Lung (tissue), 12 donors: ENCODE data around the gene HK2. TPM values are rescaled to one million over a fixed set of nuclear protein-coding genes. Genes with fewer than 3 reads are reported as not detected.

Experiments
- ATAC-seq: fragments of 200-7000 bp; cut with Tn5 transposase; one replicate; pipeline ENCODE4 v1.9.1; 2020; ENCODE audit warnings: moderate number of reproducible peaks; ENCODE audit not compliant: insufficient read depth, low FRiP score
- DNase-seq, 3 donors: peaks; one replicate each; pipeline ENCODE4 v3.0.0-alpha.2; 2013 to 2017
- H3K27ac ChIP-seq, 2 donors: one replicate each; pipeline ENCODE4 v1.5.1; 2013; ENCODE audit warnings: mild to moderate bottlenecking in 2 of 2, moderate library complexity in 2 of 2, control low read depth in 1 of 2, inconsistent platforms in 1 of 2, low read depth in 1 of 2, low read length in 1 of 2
- H3K27me3 ChIP-seq, 3 donors: one replicate each; pipeline ENCODE4 v1.5.1; 2013; ENCODE audit warnings: low read length in 2 of 3; ENCODE audit not compliant: control insufficient read depth in 3 of 3, insufficient read depth in 3 of 3
- H3K36me3 ChIP-seq, 4 donors: one replicate each; pipeline ENCODE4 v1.5.1; 2013; ENCODE audit warnings: low read length in 4 of 4, mild to moderate bottlenecking in 1 of 4, moderate library complexity in 1 of 4; ENCODE audit not compliant: control insufficient read depth in 4 of 4, insufficient read depth in 4 of 4
- H3K4me1 ChIP-seq, 5 donors: one replicate each; pipeline ENCODE4 v1.5.1; 2013; ENCODE audit warnings: low read length in 5 of 5, mild to moderate bottlenecking in 2 of 5, moderate library complexity in 1 of 5; ENCODE audit not compliant: control insufficient read depth in 5 of 5, insufficient read depth in 5 of 5
- H3K4me3 ChIP-seq: one replicate; pipeline ENCODE4 v1.5.1; 2013; ENCODE audit warnings: mild to moderate bottlenecking, control low read depth, moderate library complexity
- H3K9ac ChIP-seq, 2 donors: one replicate each; pipeline ENCODE4 v1.5.1; 2013; ENCODE audit warnings: low read length in 2 of 2, control low read depth in 1 of 2; ENCODE audit not compliant: insufficient read depth in 1 of 2
- H3K9me3 ChIP-seq, 4 donors: one replicate each; pipeline ENCODE4 v1.5.1; 2013; ENCODE audit warnings: low read length in 3 of 4, mild to moderate bottlenecking in 1 of 4, moderate library complexity in 1 of 4; ENCODE audit not compliant: control insufficient read depth in 4 of 4, insufficient read depth in 3 of 4
- WGBS, 2 donors: extraction: QIAGEN DNeasy Blood & Tissue Kit; methylation state at CpG; one replicate each; pipeline ENCODE4 v1.1.7; 2013; 5-methylcytosine and 5-hydroxymethylcytosine counted together
- polyA plus RNA-seq, 2 donors: library from polyadenylated mRNA; stranded (reverse); fragments of 200-250 nt; gene quantifications; one replicate each; pipeline ENCODE4 v1.2.1, GENCODE V29; 2013
- total RNA-seq, 2 donors: library from RNA; depleted of rRNA in 1 of 2; stranded (reverse); fragments of >200 nt in 1 of 2; gene quantifications; one replicate each; pipeline ENCODE4 v1.2.1, GENCODE V29; 2014 to 2021
- TF ChIP-seq, protein P1 (sequence below): IDR thresholded peaks from 2 replicates; pipeline ENCODE4 v1.5.1; 2012; ENCODE audit warnings: mild to moderate bottlenecking; ENCODE audit errors: control extremely low read depth, extremely low read depth
- donor health status: control.
- donor health status: control.
- donor health status: Bipolar disorder and iron deficiency.
- donor health status: healthy.
- donor health status: DM: yes; HTN: yes; CAD: no.

HK2 gene
- total and polyA plus RNA-seq, 4 donors: 13.6 to 43.1 (median 20.8) TPM

DNA sequence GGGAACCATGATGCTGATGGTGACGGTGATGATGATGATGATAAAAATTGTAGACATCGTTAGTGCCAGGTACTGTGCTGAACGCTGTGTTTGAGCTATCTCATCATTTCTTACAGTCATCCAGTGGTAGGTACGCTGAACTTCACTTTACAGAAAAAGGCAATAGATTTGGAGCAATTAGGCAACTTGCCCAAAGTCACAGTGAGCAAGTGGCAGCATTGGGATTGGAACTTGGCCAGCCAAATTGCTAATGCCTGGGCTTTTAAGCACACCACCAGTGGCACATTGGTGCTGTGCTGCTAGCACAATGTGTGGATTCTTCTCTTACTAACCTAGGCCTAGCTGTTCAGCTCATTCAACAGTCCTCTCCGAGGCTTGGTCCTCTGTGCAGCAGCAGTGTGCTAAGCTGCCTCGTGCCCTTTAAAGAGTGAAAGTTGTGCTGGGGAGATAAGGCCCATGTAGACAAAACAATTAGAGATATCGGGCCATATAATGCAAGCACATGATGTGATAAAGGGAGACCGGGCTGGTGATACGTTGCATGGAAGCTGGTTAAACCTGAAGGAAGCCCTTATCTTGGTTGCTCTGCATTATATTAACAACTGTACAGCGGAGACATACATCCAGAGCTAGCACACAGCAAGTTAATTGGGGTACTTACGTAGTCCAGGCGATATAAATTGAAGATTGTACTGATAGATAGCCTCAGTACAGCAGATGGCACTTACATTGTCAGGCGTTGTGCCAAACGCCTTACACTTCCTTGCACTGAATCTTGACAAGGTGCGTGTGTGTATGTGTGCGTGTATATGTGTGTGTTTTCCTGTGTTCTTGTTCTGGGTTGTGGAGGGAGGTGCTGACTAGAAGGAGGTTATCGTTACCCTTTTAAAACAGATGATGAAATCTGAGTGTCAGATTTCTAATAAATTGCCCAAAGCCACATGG lies 28.4 kb downstream of the HK2 start:
- Histone ChIP-seq H3K4me1 (peaks cover 2 to 27% (median 5%) of the 10 kb centered on the region in 5 donors), H3K4me3 (no peak overlapping the region), H3K27me3 (peaks cover 0 to 50% (median 0%) of the 10 kb centered on the region in 3 donors), H3K9me3 (no peaks in the 10 kb centered on the region), H3K27ac (peak overlapping the region in 1 of 2 donors; percentile 42), H3K9ac (no peak overlapping the region), H3K36me3 (no peaks in the 10 kb centered on the region)
- WGBS, 2 donors: 83 to 85% methylated on average over 17 of the region's 17 CpGs
- ATAC-seq: no peak
- no peak for DNase-seq
- TF ChIP-seq, protein P1, sequence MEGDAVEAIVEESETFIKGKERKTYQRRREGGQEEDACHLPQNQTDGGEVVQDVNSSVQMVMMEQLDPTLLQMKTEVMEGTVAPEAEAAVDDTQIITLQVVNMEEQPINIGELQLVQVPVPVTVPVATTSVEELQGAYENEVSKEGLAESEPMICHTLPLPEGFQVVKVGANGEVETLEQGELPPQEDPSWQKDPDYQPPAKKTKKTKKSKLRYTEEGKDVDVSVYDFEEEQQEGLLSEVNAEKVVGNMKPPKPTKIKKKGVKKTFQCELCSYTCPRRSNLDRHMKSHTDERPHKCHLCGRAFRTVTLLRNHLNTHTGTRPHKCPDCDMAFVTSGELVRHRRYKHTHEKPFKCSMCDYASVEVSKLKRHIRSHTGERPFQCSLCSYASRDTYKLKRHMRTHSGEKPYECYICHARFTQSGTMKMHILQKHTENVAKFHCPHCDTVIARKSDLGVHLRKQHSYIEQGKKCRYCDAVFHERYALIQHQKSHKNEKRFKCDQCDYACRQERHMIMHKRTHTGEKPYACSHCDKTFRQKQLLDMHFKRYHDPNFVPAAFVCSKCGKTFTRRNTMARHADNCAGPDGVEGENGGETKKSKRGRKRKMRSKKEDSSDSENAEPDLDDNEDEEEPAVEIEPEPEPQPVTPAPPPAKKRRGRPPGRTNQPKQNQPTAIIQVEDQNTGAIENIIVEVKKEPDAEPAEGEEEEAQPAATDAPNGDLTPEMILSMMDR: no peak

DNA sequence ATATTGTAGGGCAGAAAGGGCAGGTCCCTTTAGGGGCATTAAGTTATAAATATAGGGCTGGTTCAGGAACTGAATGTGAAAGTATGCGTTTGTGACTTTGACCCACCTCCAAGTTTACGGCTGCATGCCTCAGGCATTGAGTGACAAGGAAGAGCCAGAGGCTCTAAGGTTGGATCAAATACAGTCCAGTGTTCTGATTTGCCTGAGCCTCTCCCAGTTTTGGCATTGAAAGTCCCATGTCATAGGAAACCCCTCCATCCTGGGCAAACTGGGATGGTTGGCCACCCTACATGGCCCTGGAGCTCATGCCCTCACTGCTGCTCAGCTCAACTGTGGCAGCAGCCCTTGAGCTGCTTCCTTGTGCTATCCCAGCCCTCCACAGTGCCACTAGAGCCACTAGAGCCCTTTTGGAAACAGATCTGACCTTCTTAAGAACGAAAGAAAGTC lies 29.9 kb downstream of the HK2 start:
- Histone ChIP-seq H3K27me3 (peaks cover 0 to 51% (median 0%) of the 10 kb centered on the region in 3 donors), H3K4me3 (no peak overlapping the region), H3K36me3 (no peaks in the 10 kb centered on the region), H3K4me1 (peaks cover 6 to 27% (median 9%) of the 10 kb centered on the region in 5 donors), H3K9me3 (no peaks in the 10 kb centered on the region), H3K9ac (no peak overlapping the region), H3K27ac (peak overlapping the region; percentile 45 to 52)
- DNase-seq: no peak
- no peak for ATAC-seq
- TF ChIP-seq, protein P1: no peak
- WGBS, 2 donors: 54 to 77% methylated on average over 3 of the region's 3 CpGs

DNA sequence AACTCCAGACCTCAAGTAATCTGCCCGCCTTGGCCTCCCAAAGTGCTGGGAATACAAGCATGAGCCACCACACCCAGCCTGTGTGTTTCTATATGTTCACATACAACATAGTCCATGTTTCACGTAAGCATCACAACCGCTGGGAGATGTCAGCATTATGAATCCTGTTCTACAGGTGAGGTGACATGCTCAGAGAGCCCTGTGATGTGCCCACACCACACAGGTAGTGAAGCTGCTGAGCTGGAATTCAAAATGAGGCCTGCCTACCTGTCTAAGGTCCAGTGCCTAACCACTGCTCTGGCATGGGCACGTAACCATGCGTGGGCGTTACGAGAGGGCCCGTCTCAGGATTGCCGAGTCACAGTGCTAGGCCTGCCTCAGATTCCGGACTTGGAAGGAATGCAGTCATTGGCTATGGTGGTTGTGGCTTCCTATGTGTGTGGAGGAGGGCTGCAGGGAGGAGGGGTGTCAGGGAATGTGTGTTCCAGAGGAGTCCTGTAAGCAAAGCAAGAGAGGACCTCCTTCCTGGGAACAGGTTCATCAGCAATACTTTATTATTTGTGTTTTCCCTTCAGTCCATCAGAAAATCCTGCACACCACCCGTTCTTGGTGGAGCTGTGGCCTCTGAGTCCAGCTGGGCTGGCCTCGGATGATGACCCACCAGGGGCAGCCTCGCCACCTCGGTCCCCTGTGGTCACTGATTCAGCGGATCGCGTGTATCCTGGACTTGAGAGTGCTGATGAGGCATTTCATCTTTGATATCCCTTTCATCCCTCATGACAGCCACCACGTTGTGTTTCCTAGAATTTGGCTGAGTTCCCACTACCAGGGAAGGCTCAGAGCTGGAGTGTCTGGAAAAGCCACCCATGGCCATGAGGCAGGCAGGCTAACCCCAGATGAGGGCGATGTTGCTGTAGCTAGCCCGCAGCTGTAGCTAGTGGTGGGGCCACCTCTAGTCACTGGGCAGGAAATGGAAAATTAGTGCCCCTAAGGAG lies 31.1 kb downstream of the HK2 start:
- Histone ChIP-seq H3K4me3 (no peak overlapping the region), H3K27ac (peak overlapping the region in 1 of 2 donors; percentile 11), H3K9me3 (no peaks in the 10 kb centered on the region), H3K9ac (no peak overlapping the region), H3K27me3 (peaks cover 0 to 49% (median 0%) of the 10 kb centered on the region in 3 donors), H3K4me1 (peaks cover 6 to 27% (median 9%) of the 10 kb centered on the region in 5 donors), H3K36me3 (peaks cover 0 to 2% (median 0%) of the 10 kb centered on the region in 4 donors)
- DNase-seq (no peak), ATAC-seq (peak; percentile 31)
- WGBS, 2 donors: 60 to 71% methylated on average over 20 of the region's 20 CpGs
- TF ChIP-seq, protein P1: no peak
